ENCODE data around the gene SYTL2.

The SYTL2 gene

DNA sequence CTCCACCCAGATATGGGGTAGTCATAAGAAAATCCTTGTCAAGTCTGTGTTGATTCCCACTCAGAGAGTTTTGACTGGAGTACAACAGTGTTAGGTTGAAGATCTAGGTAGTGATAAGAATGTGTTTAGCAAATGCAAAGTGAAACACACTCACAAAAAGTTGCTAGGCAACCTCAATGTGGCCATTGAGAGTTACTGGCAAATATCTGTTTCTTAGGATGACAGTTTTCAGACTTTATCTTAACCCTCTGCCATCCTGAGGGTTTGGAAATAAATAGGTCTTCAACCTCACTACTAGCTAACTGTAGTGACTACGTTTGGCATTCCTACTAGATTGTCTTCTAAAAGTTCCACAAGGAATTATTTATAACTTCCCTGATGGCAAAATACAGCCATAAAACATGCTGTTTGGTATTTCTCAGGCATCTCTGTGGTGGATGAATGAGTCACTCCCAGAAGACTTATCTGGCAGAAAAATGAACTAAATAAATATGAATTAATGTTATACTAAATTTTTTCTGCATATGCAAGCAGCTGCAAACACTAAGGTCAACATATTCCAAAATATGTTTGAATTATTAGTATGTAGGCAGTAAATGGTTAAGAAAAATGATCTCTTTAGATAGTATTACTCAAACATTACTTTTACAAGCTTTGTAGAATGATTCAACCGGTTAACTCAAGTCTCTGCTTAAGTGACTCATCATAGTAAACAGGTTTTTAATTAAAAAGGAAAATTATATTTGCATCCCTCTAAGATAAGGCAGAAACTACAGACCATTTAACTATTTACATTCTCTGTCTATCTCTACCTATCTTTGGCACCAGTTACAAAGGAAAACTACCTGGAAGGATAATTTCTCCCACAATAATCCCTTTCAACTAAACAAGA lies 17.1 kb upstream of the SYTL2 start:
- no peaks in the 10 kb centered on the region for H3K9me3 ChIP-seq (ENCODE audit: control insufficient read depth, low read length)
- DNase-seq, result no peak
- H3K27ac ChIP-seq (ENCODE audit: insufficient read depth, low read length, poor library complexity, severe bottlenecking), result peak overlapping the region; percentile 66
- H3K4me1 ChIP-seq (ENCODE audit: control insufficient read depth, insufficient read depth, low read length, poor library complexity, severe bottlenecking), result peaks cover 46% of the 10 kb centered on the region
- no peaks in the 10 kb centered on the region for H3K36me3 ChIP-seq (ENCODE audit: control insufficient read depth, insufficient read depth, low read length)
- no peak overlapping the region for H3K4me3 ChIP-seq (ENCODE audit: insufficient read depth, low read depth, low read length, poor library complexity, severe bottlenecking)
- H3K27me3 ChIP-seq (replicated peaks; ENCODE audit: control insufficient read depth, insufficient read depth, low read length, poor library complexity, severe bottlenecking), result no peaks in the 10 kb centered on the region

DNA sequence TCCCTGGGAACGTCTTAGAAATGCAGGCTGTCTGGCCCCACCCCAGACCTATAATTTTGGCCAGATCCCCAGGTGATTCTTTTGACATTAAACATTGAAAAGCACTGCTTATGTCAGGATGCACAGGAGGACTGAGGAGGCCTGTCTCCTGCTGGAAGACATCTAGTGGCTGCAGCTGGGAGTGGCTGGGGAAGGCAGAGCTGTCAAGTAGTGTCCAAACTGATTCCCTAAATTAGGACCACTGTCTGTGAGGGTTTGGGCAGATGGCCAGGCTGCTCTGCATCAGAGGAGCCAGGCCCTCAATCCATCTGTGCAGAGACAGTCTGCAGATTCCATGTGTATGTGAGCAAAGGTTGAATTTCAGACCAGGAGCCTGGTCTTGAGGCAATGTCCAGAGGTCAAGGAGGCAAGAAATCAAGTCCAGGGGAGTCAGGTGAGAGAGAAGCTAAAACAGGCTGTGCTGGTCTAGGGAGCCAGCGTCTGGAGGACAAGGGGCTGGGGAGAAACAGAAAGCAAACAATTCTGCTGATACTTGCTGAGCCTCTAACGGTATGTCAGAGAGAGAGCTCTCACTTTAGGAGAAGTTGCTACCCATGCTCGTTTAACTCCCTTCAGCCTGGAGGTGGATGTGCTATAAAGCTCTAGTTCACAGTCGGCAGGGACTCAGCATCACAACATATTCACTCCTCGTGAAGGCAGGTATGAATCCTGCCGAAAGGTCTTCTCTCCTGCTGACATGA lies 15.3 kb upstream of the SYTL2 start:
- Histone ChIP-seq H3K27me3 (replicated peaks; ENCODE audit: control insufficient read depth, insufficient read depth, low read length, poor library complexity, severe bottlenecking) (no peaks in the 10 kb centered on the region), H3K9me3 (ENCODE audit: control insufficient read depth, low read length) (no peaks in the 10 kb centered on the region), H3K27ac (ENCODE audit: insufficient read depth, low read length, poor library complexity, severe bottlenecking) (no peak overlapping the region), H3K4me1 (ENCODE audit: control insufficient read depth, insufficient read depth, low read length, poor library complexity, severe bottlenecking) (peaks cover 55% of the 10 kb centered on the region), H3K36me3 (ENCODE audit: control insufficient read depth, insufficient read depth, low read length) (no peaks in the 10 kb centered on the region), H3K4me3 (ENCODE audit: insufficient read depth, low read depth, low read length, poor library complexity, severe bottlenecking) (no peak overlapping the region)
- DNase-seq, result no peak

DNA sequence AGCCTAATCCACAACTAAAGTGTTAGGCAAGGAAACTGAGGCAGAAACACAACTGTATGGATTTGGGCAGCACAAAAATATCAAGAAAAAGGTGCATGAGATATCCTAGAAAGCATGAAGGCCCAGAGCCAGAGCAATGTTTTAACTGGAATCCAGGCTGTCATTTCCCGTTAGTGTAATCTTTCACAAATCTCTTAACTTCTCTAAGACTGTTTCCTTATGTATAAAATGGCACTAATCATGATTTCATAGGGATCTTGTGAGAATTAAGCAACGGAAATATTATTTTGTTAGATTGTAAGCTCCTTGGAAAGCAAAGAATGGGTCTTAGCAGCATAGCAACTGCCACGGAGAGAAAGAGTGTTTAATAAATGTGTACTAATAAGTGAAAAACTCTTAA lies 14.7 kb upstream of the SYTL2 start:
- no peaks in the 10 kb centered on the region for H3K27me3 ChIP-seq (replicated peaks; ENCODE audit: control insufficient read depth, insufficient read depth, low read length, poor library complexity, severe bottlenecking)
- no peak overlapping the region for H3K4me3 ChIP-seq (ENCODE audit: insufficient read depth, low read depth, low read length, poor library complexity, severe bottlenecking)
- peaks cover 55% of the 10 kb centered on the region for H3K4me1 ChIP-seq (ENCODE audit: control insufficient read depth, insufficient read depth, low read length, poor library complexity, severe bottlenecking)
- H3K9me3 ChIP-seq (ENCODE audit: control insufficient read depth, low read length), result no peaks in the 10 kb centered on the region
- no peak overlapping the region for H3K27ac ChIP-seq (ENCODE audit: insufficient read depth, low read length, poor library complexity, severe bottlenecking)
- DNase-seq, result no peak
- H3K36me3 ChIP-seq (ENCODE audit: control insufficient read depth, insufficient read depth, low read length), result no peaks in the 10 kb centered on the region

DNA sequence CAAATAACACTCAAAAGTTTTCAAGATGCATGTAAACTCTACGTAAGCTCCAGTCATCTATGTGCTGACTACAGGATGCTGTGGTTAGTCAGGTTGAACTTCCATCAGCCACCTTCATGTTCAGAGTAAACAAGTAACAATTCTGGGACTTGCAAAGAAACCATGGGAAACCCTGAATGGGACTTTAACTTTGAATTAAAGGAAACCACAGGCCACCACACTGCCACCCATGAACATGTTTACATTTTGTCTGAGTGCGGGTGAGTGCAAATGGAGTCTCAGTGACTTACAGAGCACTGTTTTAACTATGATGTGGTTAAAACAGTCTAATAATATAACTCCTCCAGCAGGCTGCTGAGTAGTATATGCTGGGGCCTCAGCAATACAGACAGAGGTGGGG lies 12.9 kb upstream of the SYTL2 start:
- DNase-seq, result peak; percentile 65 to 80 (median 67)
- H3K36me3 ChIP-seq (ENCODE audit: control insufficient read depth, insufficient read depth, low read length), result no peaks in the 10 kb centered on the region
- no peaks in the 10 kb centered on the region for H3K27me3 ChIP-seq (replicated peaks; ENCODE audit: control insufficient read depth, insufficient read depth, low read length, poor library complexity, severe bottlenecking)
- no peak overlapping the region for H3K4me3 ChIP-seq (ENCODE audit: insufficient read depth, low read depth, low read length, poor library complexity, severe bottlenecking)
- peak overlapping the region; percentile 55 for H3K27ac ChIP-seq (ENCODE audit: insufficient read depth, low read length, poor library complexity, severe bottlenecking)
- H3K9me3 ChIP-seq (ENCODE audit: control insufficient read depth, low read length), result no peaks in the 10 kb centered on the region
- peaks cover 55% of the 10 kb centered on the region for H3K4me1 ChIP-seq (ENCODE audit: control insufficient read depth, insufficient read depth, low read length, poor library complexity, severe bottlenecking)

DNA sequence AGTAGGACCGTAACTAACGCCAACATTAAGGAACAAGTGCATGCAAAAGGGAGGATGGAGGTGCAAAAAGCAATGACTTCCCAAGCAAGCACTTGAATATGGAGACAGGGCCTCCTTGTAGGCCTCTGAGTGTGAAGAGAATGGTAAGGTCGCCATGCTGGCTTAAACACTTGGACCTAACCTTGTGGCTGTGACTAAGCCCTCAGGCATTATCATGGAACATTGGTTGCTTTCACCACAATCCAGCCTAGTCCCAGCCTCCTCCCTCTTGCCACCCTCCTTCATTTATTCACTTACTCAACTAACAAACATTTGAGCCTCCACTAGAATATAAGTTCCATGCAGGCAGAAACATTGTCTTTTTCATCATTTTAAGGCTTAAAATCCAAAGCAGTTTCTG lies 11.9 kb upstream of the SYTL2 start:
- Histone ChIP-seq H3K4me1 (ENCODE audit: control insufficient read depth, insufficient read depth, low read length, poor library complexity, severe bottlenecking) (peaks cover 48% of the 10 kb centered on the region), H3K4me3 (ENCODE audit: insufficient read depth, low read depth, low read length, poor library complexity, severe bottlenecking) (no peak overlapping the region), H3K27ac (ENCODE audit: insufficient read depth, low read length, poor library complexity, severe bottlenecking) (no peak overlapping the region), H3K36me3 (ENCODE audit: control insufficient read depth, insufficient read depth, low read length) (no peaks in the 10 kb centered on the region), H3K27me3 (replicated peaks; ENCODE audit: control insufficient read depth, insufficient read depth, low read length, poor library complexity, severe bottlenecking) (no peaks in the 10 kb centered on the region), H3K9me3 (ENCODE audit: control insufficient read depth, low read length) (no peaks in the 10 kb centered on the region)
- DNase-seq, result no peak

DNA sequence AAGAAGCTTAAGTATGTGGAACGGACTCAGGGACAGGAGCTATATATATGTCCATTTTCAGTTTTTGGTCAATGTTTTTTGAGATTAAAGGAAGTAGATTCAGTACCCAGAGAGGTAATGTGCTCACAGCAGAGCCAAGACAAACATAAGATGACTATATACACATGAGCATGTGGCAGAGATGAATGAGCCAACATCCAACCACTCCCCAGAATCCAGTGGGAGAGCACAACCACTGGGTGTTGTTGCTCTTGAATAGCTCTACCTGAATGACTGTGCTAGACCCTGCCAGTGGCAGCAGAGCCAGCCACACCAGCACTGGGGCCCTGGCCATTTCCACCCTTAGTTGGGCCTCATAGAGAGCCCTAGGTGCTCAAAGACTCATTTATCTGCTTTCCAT lies 10.7 kb upstream of the SYTL2 start:
- DNase-seq, result no peak
- H3K27me3 ChIP-seq (replicated peaks; ENCODE audit: control insufficient read depth, insufficient read depth, low read length, poor library complexity, severe bottlenecking), result no peaks in the 10 kb centered on the region
- no peaks in the 10 kb centered on the region for H3K9me3 ChIP-seq (ENCODE audit: control insufficient read depth, low read length)

DNA sequence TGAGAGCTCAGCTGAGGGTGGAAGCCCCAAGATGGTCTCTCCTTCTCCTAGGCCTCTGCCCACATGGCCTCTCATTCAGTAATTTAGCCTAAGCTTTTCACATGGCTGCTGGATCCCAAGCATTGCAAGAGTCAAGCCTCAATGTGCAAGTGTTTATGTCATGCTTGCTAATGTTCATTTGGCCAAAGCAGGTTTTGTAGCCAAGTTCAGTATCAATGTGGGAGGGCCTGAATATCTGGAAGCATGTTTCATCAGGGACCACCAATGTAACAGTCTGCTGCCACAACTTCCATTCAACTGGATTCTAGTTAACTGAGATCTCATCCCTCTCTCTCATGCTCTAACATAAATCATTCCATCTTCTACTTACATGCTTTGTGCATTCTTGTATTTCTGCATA lies 8.5 kb upstream of the SYTL2 start:
- no peak overlapping the region for H3K4me3 ChIP-seq (ENCODE audit: insufficient read depth, low read depth, low read length, poor library complexity, severe bottlenecking)
- no peak for DNase-seq
- H3K27ac ChIP-seq (ENCODE audit: insufficient read depth, low read length, poor library complexity, severe bottlenecking), result no peak overlapping the region

More for the DNA sequence above, 10.7 kb upstream of the SYTL2 start:
- Histone ChIP-seq H3K36me3 (ENCODE audit: control insufficient read depth, insufficient read depth, low read length) (no peaks in the 10 kb centered on the region), H3K27ac (ENCODE audit: insufficient read depth, low read length, poor library complexity, severe bottlenecking) (no peak overlapping the region), H3K4me3 (ENCODE audit: insufficient read depth, low read depth, low read length, poor library complexity, severe bottlenecking) (no peak overlapping the region), H3K4me1 (ENCODE audit: control insufficient read depth, insufficient read depth, low read length, poor library complexity, severe bottlenecking) (peaks cover 36% of the 10 kb centered on the region)

DNA sequence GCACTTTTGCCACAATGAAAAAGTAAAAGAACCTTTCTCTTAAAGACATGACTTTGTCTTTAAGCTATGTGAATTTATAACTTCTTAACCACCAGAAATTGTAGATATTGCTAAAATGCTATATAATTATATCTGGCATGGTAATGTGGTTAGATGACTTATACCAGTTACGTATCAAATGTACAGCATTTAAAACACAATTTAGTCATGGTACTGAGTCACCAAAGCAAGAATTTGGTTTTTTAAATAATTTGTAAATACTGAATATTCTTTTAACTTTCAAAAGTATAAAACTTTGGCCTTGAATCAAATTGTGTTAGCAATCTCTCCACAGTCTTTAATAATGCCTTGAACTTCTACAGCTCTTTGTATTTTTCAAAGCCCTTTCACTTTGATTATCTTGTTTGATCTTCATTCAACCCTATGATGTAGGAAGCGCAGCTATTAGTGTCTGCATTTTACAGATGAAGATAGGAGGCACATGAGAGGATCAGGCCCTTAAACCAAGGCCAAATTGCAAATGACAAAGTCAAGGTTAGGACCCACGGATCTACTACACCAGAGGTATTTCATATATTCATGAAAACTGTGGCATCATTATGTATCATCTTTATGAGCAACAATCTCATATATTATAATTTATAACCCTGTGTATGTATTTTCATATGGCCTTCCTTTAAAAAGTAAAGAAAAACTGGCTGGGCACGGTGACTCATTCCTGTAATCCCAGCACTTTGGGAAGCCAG lies 4.4 kb upstream of the SYTL2 start:
- Histone ChIP-seq H3K4me1 (ENCODE audit: control insufficient read depth, insufficient read depth, low read length, poor library complexity, severe bottlenecking) (no peaks in the 10 kb centered on the region), H3K36me3 (ENCODE audit: control insufficient read depth, insufficient read depth, low read length) (no peaks in the 10 kb centered on the region), H3K9me3 (ENCODE audit: control insufficient read depth, low read length) (no peaks in the 10 kb centered on the region), H3K27me3 (replicated peaks; ENCODE audit: control insufficient read depth, insufficient read depth, low read length, poor library complexity, severe bottlenecking) (no peaks in the 10 kb centered on the region), H3K4me3 (ENCODE audit: insufficient read depth, low read depth, low read length, poor library complexity, severe bottlenecking) (no peak overlapping the region), H3K27ac (ENCODE audit: insufficient read depth, low read length, poor library complexity, severe bottlenecking) (no peak overlapping the region)
- no peak for DNase-seq

More for the DNA sequence above, 8.5 kb upstream of the SYTL2 start:
- peaks cover 19% of the 10 kb centered on the region for H3K4me1 ChIP-seq (ENCODE audit: control insufficient read depth, insufficient read depth, low read length, poor library complexity, severe bottlenecking)
- no peaks in the 10 kb centered on the region for H3K36me3 ChIP-seq (ENCODE audit: control insufficient read depth, insufficient read depth, low read length)
- H3K27me3 ChIP-seq (replicated peaks; ENCODE audit: control insufficient read depth, insufficient read depth, low read length, poor library complexity, severe bottlenecking), result no peaks in the 10 kb centered on the region
- no peaks in the 10 kb centered on the region for H3K9me3 ChIP-seq (ENCODE audit: control insufficient read depth, low read length)

DNA sequence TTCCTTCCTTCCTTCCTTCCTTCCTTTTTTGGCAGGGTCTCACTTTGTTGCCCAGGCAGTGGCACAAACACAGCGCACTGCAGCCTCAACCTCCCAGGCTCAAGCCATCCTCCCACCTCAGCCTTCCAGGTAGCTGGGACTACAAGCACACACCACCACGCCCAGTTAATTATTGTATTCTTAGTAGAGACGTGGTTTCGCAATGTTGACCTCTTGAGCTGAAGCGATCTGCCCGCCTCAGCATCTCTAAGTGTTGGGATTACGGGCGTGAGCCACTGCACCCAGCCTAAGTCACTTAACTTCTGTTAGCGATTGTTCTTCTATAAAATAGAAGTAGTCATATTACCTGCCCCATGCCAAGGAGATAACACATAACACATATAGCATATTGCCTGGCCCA lies 2.8 kb upstream of the SYTL2 start:
- Histone ChIP-seq H3K27ac (ENCODE audit: insufficient read depth, low read length, poor library complexity, severe bottlenecking) (no peak overlapping the region), H3K4me1 (ENCODE audit: control insufficient read depth, insufficient read depth, low read length, poor library complexity, severe bottlenecking) (peaks cover 14% of the 10 kb centered on the region), H3K27me3 (replicated peaks; ENCODE audit: control insufficient read depth, insufficient read depth, low read length, poor library complexity, severe bottlenecking) (no peaks in the 10 kb centered on the region), H3K36me3 (ENCODE audit: control insufficient read depth, insufficient read depth, low read length) (no peaks in the 10 kb centered on the region), H3K9me3 (ENCODE audit: control insufficient read depth, low read length) (no peaks in the 10 kb centered on the region), H3K4me3 (ENCODE audit: insufficient read depth, low read depth, low read length, poor library complexity, severe bottlenecking) (no peak overlapping the region)
- no peak for DNase-seq
